Measurements from ENCODE around the gene ZIC4. TPM values are rescaled to one million over a fixed set of nuclear protein-coding genes. Genes with fewer than 3 reads are reported as not detected.

The ZIC4 gene
- total and polyA plus RNA-seq, 2 of the 4 experiments (the other 2 are of a cell fraction) = not detected

GRCh38 chr3:147381596-147381995, 24.7 kb downstream of the ZIC4 start:
- no peak overlapping the region for H4K8ac ChIP-seq (ENCODE audit: low read depth in 2 of 2, low read length in 2 of 2)
- H3K27ac ChIP-seq (ENCODE audit: insufficient read depth, low read length) = no peak overlapping the region
- H4K20me1 ChIP-seq (ENCODE audit: insufficient read depth, low read length) = no peaks in the 10 kb centered on the region; the same call in 1 of the 2 replicates
- no peak overlapping the region for H2AK5ac ChIP-seq (ENCODE audit: low read depth, low read length)
- no peak overlapping the region for H2BK120ac ChIP-seq (ENCODE audit: low read depth, low read length)
- no peak overlapping the region for H3K23ac ChIP-seq (ENCODE audit: low read depth, low read length)
- H2AFZ ChIP-seq (replicated peaks; ENCODE audit: low read length, poor library complexity) = no peak overlapping the region
- no peak overlapping the region for H3K14ac ChIP-seq (replicated peaks; ENCODE audit: low read depth, low read length)
- no peak overlapping the region for H3K4me2 ChIP-seq (ENCODE audit: low read depth, low read length)
- H2BK20ac ChIP-seq (ENCODE audit: low read depth, low read length) = no peak overlapping the region
- in situ Hi-C loops (cut with MboI; ENCODE audit: low sequenced_read_pairs) (no loop called here), intact Hi-C loops (cut with micrococcal nuclease) (no loop called here), dilution Hi-C loops (cut with HindIII; ENCODE audit: low sequenced_read_pairs, unreplicated experiment) (no loop called here)
- ChIA-PET POLR2A (ENCODE audit: unreplicated experiment) (no interaction called here), CTCF (no interaction called here)
- H3K56ac ChIP-seq (ENCODE audit: extremely low read depth, insufficient read depth, low read length) = no peak overlapping the region
- TF ChIP-seq, protein P1, sequence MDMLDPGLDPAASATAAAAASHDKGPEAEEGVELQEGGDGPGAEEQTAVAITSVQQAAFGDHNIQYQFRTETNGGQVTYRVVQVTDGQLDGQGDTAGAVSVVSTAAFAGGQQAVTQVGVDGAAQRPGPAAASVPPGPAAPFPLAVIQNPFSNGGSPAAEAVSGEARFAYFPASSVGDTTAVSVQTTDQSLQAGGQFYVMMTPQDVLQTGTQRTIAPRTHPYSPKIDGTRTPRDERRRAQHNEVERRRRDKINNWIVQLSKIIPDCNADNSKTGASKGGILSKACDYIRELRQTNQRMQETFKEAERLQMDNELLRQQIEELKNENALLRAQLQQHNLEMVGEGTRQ (IDR thresholded peaks at IDR 0.05; ENCODE audit: low read depth, low read length) = no peak
- TF ChIP-seq CEBPB (IDR thresholded peaks at IDR 0.05; ENCODE audit: low read depth, low read length) = no peak
- TF ChIP-seq SMC3 (IDR thresholded peaks at IDR 0.05; ENCODE audit: low read depth, low read length) = no peak
- no peak for TF ChIP-seq MXI1 (IDR thresholded peaks at IDR 0.05; ENCODE audit: borderline replicate concordance, low read depth, low read length)
- no peak for TF ChIP-seq CHD1 (IDR thresholded peaks at IDR 0.05; ENCODE audit: low read depth, low read length)
- no peak for TF ChIP-seq RCOR1 (IDR thresholded peaks at IDR 0.05; ENCODE audit: insufficient replicate concordance, low read length)
- no peak for TF ChIP-seq RFX5 (IDR thresholded peaks at IDR 0.05; ENCODE audit: low read depth, low read length)
- no peak for TF ChIP-seq BHLHE40 (IDR thresholded peaks at IDR 0.05; ENCODE audit: low read depth, low read length)
- TF ChIP-seq ELK1 (IDR thresholded peaks at IDR 0.05; ENCODE audit: borderline replicate concordance, low read depth, low read length) = no peak
- TF ChIP-seq MAFK (IDR thresholded peaks at IDR 0.05; ENCODE audit: low read depth, low read length) = no peak
- TF ChIP-seq NFE2L2 (IDR thresholded peaks at IDR 0.05; ENCODE audit: low read depth, low read length) = no peak
- no peak for TF ChIP-seq POLR2A (IDR thresholded peaks at IDR 0.05; ENCODE audit: low read depth, low read length)
- H2BK5ac ChIP-seq (ENCODE audit: low read depth, low read length, poor library complexity, severe bottlenecking) = no peak overlapping the region
- no peaks in the 10 kb centered on the region for H3K9me1 ChIP-seq (ENCODE audit: insufficient read depth, low read length)
- no peak for ATAC-seq (ENCODE audit: low read depth)
- H3K18ac ChIP-seq (ENCODE audit: low read depth, low read length) = no peak overlapping the region
- H4K91ac ChIP-seq (ENCODE audit: insufficient read depth, low read depth, low read length) = no peak overlapping the region
- H3K27me3 ChIP-seq (ENCODE audit: control insufficient read depth, insufficient read depth, low read length) = peaks cover 68% of the 10 kb centered on the region
- DNase-seq = no peak
- H2BK15ac ChIP-seq (ENCODE audit: low read depth, low read length) = no peak overlapping the region
- H3K9ac ChIP-seq (ENCODE audit: low read depth, low read length) = no peak overlapping the region
- no TSS peak for BruUV-seq (replicated peaks)
- H2AK9ac ChIP-seq (replicated peaks; ENCODE audit: low read depth, low read length, poor library complexity) = no peak overlapping the region
- H3K4me3 ChIP-seq (ENCODE audit: insufficient read depth, low read depth, low read length) = no peak overlapping the region
- H3K79me1 ChIP-seq (ENCODE audit: low read depth in 1 of 2, low read length in 2 of 2) = no peaks in the 10 kb centered on the region
- H3K4me1 ChIP-seq (ENCODE audit: control insufficient read depth, insufficient read depth, low read length) = no peaks in the 10 kb centered on the region
- H3K36me3 ChIP-seq (ENCODE audit: control insufficient read depth, insufficient read depth, low read length) = no peaks in the 10 kb centered on the region
- H4K5ac ChIP-seq (ENCODE audit: low read depth, low read length) = no peak overlapping the region
- H3K4ac ChIP-seq (ENCODE audit: low read depth, low read length) = no peak overlapping the region
- WGBS, 2 experiments (ENCODE audit: extremely low coverage in 2 of 2, insufficient read length in 1 of 2) = no CpG with 5 or more reads among the region's 6 CpGs
- H3K9me3 ChIP-seq (ENCODE audit: control insufficient read depth, insufficient read depth, low read length) = 0 out of 2 replicates have a peak, but pooled peaks cover 6% of the 10 kb centered on the region
